LNCaP clone FGC (cell line): ENCODE data around the gene NT5DC3.

Source experiments
- DNase-seq: peaks from one replicate; pipeline ENCODE4 v3.0.0-alpha.2; 2011; ENCODE audit warnings: low read depth
- H3K4me3 ChIP-seq: 2 replicates; pipeline ENCODE4 v1.5.1; 2011; ENCODE audit warnings: mild to moderate bottlenecking, low read depth, low read length, control low read depth
- TF ChIP-seq, protein P1 (sequence below): IDR thresholded peaks from 2 replicates; pipeline ENCODE4 v1.5.1; 2012; ENCODE audit warnings: mild to moderate bottlenecking; ENCODE audit not compliant: control insufficient read depth, insufficient read depth; ENCODE audit errors: extremely low read depth

The NT5DC3 gene

DNA sequence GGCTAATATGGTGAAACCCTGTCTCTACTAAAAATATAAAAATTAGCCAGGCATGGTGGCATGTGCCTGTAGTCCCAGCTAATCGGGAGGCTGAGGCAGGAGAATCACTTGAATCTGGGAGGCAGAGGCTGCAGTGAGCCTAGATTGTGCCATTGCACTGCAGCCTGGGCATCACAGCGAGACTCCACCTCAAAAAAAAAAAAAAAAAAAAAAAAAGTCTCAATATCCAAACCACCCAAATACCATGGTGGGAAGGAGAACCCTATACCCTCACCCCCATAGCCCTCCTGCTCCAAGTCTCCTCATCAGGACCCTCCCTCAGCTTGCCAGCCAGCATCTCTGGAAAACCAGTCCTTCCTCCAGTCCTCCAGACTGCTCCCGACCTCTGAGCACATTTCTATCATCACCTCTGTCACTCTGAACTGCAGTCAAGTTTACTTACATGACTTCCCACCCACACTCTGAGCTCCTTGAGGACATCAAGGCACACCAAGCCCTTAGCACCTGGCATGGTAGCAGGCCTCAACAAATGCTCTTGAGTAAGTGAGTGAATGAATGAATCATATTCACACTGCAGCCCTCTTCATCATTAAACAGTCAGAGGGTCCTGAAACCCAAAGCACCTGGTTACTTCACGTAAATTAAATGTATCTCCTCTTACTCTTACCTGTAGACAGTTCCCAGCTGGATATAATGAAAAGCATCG is 35.2 kb downstream of the NT5DC3 start:
- TF ChIP-seq, protein P1, sequence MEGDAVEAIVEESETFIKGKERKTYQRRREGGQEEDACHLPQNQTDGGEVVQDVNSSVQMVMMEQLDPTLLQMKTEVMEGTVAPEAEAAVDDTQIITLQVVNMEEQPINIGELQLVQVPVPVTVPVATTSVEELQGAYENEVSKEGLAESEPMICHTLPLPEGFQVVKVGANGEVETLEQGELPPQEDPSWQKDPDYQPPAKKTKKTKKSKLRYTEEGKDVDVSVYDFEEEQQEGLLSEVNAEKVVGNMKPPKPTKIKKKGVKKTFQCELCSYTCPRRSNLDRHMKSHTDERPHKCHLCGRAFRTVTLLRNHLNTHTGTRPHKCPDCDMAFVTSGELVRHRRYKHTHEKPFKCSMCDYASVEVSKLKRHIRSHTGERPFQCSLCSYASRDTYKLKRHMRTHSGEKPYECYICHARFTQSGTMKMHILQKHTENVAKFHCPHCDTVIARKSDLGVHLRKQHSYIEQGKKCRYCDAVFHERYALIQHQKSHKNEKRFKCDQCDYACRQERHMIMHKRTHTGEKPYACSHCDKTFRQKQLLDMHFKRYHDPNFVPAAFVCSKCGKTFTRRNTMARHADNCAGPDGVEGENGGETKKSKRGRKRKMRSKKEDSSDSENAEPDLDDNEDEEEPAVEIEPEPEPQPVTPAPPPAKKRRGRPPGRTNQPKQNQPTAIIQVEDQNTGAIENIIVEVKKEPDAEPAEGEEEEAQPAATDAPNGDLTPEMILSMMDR = no peak
- no peak for DNase-seq
- H3K4me3 ChIP-seq = no peak overlapping the region

- TF ChIP-seq, protein P1 = no peak
- DNase-seq = no peak
Observed at GRCh38 chr12:103803847-103804246, 37.2 kb downstream of the NT5DC3 start.

DNA sequence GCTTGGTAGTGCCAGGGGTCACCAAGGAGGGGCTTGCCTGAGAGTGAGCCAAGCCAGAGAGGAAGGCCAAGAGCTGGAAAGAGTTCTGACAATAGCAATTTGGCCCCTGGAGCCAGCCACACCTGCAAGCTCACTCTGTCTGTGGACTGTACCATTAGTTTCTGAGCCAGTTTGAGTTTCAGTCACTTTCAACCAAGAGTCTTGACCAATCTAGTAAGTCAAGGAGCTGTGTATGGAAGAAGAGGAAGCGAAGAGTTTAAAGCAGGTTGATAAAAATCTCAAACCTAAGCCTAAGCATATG is 38.5 kb downstream of the NT5DC3 start:
- H3K4me3 ChIP-seq = no peak overlapping the region
- TF ChIP-seq, protein P1 = no peak
- no peak for DNase-seq

More at GRCh38 chr12:103803847-103804246, 37.2 kb downstream of the NT5DC3 start:
- no peak overlapping the region for H3K4me3 ChIP-seq

- TF ChIP-seq, protein P1 = no peak
- DNase-seq = no peak
- no peak overlapping the region for H3K4me3 ChIP-seq
Observed at GRCh38 chr12:103801709-103802585, 39.1 kb downstream of the NT5DC3 start.

DNA sequence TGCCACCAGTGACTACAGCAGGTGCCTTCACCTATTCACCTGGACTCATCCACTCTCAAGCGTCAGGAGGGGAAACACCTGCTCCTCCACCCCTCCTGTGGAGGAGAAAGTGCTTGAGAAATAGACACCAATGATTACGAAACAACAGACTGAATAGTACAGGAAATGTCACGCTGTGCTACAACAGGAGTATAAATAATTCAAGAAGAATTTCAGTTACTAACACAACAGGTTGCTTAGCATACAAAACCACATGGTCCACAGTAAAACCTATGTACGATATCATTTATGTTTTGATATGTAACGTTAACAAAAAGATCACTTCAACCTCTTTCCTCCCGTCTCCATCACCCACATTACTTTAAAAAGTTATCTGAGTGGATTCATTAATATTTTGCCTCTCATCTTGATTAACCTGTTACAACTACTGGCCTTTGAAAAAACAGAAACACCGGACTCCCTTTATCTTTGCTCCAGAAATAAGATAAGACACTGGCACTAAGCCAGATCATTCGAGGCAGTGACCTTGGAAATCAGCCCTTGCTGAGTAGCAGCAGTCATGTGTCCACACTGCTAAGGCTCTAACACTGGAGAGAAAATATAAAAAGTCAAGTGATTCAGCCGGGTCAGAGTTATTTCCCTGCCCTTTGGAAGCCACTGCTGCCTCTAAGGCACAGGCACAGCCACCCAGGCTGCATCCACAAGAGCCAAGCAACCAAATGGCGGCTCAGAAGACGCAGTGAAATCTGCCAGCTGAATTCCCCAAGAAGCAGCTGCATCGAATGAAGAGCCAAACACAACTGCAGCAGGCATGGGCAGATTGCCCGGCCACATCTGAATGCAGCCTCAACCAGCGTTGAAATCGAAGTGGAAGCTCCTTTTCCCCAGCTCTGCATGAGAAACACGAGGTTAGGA is 40.9 kb downstream of the NT5DC3 start:
- TF ChIP-seq, protein P1 = no peak
- no peak overlapping the region for H3K4me3 ChIP-seq
- DNase-seq = no peak

DNA sequence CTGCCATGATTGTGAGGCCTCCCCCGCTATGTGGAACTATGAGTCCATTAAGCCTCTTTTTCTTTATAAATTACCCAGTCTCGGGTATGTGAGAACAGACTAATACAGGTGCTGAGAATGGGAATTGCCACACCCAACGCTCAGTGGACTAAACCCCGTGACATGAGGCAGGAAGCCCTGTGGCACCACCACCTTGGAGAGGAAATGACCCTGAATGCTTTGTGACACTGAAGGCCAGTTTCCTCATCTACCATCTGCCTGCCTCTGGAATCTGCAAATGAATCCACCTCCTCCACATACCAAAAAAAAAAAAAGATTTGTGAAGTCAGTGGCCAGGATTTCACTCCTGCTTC is 41.6 kb downstream of the NT5DC3 start:
- no peak overlapping the region for H3K4me3 ChIP-seq

More for the DNA sequence above, 41.6 kb downstream of the NT5DC3 start:
- DNase-seq = no peak
- TF ChIP-seq, protein P1 = no peak
